ENCODE measurements around the gene NAPEPLD. TPM values are rescaled to one million over a fixed set of nuclear protein-coding genes. Genes with fewer than 3 reads are reported as not detected.
"Not testable (repeated sequence)": the region's sequence is repeated elsewhere in the genome, so short reads cannot be mapped to it uniquely, and the experiment has no call there.

The NAPEPLD gene
- total and polyA plus RNA-seq, 2 donors = 7.4 to 8.3 TPM

DNA sequence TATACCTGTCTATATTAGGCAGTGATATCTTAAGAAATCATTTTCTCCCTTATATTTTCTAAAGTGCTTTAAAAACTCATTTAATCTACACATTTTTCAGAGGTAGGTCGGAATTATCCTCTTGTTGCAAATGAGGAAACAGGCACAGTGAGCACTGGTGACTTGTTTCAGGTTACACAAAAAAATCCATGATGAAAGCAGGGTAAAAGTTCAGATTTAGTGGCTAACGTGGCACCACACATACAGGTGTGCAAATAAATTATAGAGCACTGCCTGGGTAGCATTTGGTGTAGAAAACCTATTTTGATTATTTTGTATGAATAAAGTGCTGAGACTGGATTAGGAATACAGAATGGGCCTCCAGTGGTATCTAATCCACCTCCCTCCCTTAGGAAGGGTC lies 47.4 kb downstream of the NAPEPLD start:
- DNase-seq (ENCODE audit: low read depth in 6 of 9, low spot score in 9 of 9) = no peak
- no peaks in the 10 kb centered on the region for H3K27me3 ChIP-seq (ENCODE audit: control insufficient read depth in 2 of 2, insufficient read depth in 1 of 2, low read length in 1 of 2)
- WGBS = 68% methylated on average over 2 of the region's 2 CpGs
- no peak overlapping the region for H3K27ac ChIP-seq (ENCODE audit: low read depth in 1 of 2, low read length in 1 of 2)
- H3K9me3 ChIP-seq (ENCODE audit: control insufficient read depth in 2 of 2, insufficient read depth in 1 of 2, low read length in 1 of 2) = no peaks in the 10 kb centered on the region
- H3K4me1 ChIP-seq (ENCODE audit: control insufficient read depth in 2 of 2, insufficient read depth in 2 of 2, low read length in 2 of 2) = no peaks in the 10 kb centered on the region
- no peak overlapping the region for H3K4me3 ChIP-seq (ENCODE audit: low read length in 2 of 2)
- peaks cover 7 to 23% of the 10 kb centered on the region in 2 donors for H3K36me3 ChIP-seq (ENCODE audit: control insufficient read depth in 2 of 2, insufficient read depth in 2 of 2, low read length in 1 of 2)

DNA sequence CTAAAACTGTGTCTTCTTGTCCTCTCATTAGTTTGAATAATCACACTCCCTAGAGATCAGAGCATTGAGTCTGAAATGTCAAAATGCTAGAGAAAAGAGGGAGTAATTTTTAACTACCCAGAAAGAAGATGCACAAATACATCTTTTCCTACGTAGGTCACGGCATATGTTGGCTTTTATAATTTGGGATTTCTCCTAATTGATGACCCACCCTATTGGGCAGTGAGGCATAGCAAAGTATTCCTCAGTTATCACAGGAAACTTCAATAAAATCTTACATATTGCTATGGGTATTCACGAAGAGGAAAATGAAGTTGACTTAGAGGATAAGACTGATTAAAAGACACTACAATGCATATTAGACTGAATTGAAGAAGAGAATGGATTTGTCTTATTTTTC lies 48.6 kb downstream of the NAPEPLD start:
- Histone ChIP-seq H3K36me3 (ENCODE audit: control insufficient read depth in 2 of 2, insufficient read depth in 2 of 2, low read length in 1 of 2) (peaks cover 7 to 26% of the 10 kb centered on the region in 2 donors), H3K9me3 (ENCODE audit: control insufficient read depth in 2 of 2, insufficient read depth in 1 of 2, low read length in 1 of 2) (no peaks in the 10 kb centered on the region), H3K4me3 (ENCODE audit: low read length in 2 of 2) (no peak overlapping the region), H3K27ac (ENCODE audit: low read depth in 1 of 2, low read length in 1 of 2) (no peak overlapping the region), H3K4me1 (ENCODE audit: control insufficient read depth in 2 of 2, insufficient read depth in 2 of 2, low read length in 2 of 2) (no peaks in the 10 kb centered on the region), H3K27me3 (ENCODE audit: control insufficient read depth in 2 of 2, insufficient read depth in 1 of 2, low read length in 1 of 2) (no peaks in the 10 kb centered on the region)
- no peak for DNase-seq (ENCODE audit: low read depth in 6 of 9, low spot score in 9 of 9)
- 81% methylated on average over 3 of the region's 3 CpGs for WGBS

DNA sequence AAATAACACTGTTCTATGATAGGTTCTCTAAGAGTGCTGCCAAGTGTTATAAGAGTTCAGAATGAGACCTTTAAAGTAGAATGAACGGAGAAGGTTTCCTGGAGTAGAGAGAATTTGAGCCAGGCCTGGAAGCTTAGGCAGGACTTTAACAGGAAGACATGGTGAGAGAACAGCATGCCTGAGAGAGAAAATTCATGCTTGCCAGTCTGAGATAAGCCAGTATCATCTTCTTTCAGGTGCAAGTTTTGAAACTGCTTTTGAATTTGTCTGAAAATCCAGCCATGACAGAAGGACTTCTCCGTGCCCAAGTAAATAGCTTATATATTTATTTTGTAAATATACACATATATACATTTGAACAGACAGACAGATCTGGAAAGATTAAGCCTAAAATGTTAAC lies 51.9 kb downstream of the NAPEPLD start:
- Histone ChIP-seq H3K27me3 (ENCODE audit: control insufficient read depth in 2 of 2, insufficient read depth in 1 of 2, low read length in 1 of 2) (no peaks in the 10 kb centered on the region), H3K9me3 (ENCODE audit: control insufficient read depth in 2 of 2, insufficient read depth in 1 of 2, low read length in 1 of 2) (no peaks in the 10 kb centered on the region), H3K27ac (ENCODE audit: low read depth in 1 of 2, low read length in 1 of 2) (no peak overlapping the region), H3K4me3 (ENCODE audit: low read length in 2 of 2) (no peak overlapping the region), H3K36me3 (ENCODE audit: control insufficient read depth in 2 of 2, insufficient read depth in 2 of 2, low read length in 1 of 2) (peaks cover 5 to 26% of the 10 kb centered on the region in 2 donors), H3K4me1 (ENCODE audit: control insufficient read depth in 2 of 2, insufficient read depth in 2 of 2, low read length in 2 of 2) (no peaks in the 10 kb centered on the region)
- DNase-seq (ENCODE audit: low read depth in 6 of 9, low spot score in 9 of 9) = no peak
- WGBS = 98% methylated on average over 2 of the region's 2 CpGs

DNA sequence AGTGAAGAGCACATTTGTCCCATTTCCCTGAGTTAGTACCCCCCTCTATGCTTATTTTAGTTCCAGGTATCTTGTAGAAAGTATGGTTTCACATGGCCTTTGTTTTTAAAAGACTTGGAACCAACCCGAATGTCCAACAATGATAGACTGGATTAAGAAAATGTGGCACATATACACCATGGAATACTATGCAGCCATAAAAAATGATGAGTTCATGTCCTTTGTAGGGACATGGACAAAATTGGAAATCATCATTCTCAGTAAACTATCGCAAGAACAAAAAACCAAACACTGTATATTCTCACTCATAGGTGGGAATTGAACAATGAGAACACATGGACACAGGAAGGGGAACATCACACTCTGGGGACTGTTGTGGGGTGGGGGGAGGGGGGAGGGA lies 53.3 kb downstream of the NAPEPLD start:
- H3K9me3 ChIP-seq (ENCODE audit: control insufficient read depth in 2 of 2, insufficient read depth in 1 of 2, low read length in 1 of 2); DNase-seq (ENCODE audit: low read depth in 6 of 9, low spot score in 9 of 9); H3K4me3 ChIP-seq (ENCODE audit: low read length in 2 of 2); H3K27me3 ChIP-seq (ENCODE audit: control insufficient read depth in 2 of 2, insufficient read depth in 1 of 2, low read length in 1 of 2); H3K27ac ChIP-seq (ENCODE audit: low read depth in 1 of 2, low read length in 1 of 2); H3K4me1 ChIP-seq (ENCODE audit: control insufficient read depth in 2 of 2, insufficient read depth in 2 of 2, low read length in 2 of 2): not testable (repeated sequence)
- H3K36me3 ChIP-seq (ENCODE audit: control insufficient read depth in 2 of 2, insufficient read depth in 2 of 2, low read length in 1 of 2) = peaks cover 5 to 21% of the 10 kb centered on the region in 2 donors
- 96% methylated on average over 2 of the region's 2 CpGs for WGBS

DNA sequence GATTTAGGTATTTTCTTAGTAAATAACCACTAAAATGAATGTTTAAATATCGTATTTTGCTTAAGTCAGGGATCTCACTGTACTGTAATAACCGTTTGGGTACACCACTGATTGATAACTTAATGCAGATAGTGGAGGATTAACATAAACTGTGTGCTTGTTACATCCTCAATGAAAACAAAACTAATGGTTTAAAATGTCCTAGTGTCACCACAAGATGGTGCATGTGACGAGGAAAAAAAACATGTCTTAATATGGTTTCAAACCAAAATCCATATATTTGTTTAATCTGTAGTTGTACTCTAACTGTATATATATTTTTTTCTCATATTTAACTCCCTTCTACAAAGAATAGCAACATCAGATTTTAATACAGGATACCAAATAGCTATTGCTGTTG lies 54.8 kb downstream of the NAPEPLD start:
- Histone ChIP-seq H3K4me3 (ENCODE audit: low read length in 2 of 2) (no peak overlapping the region), H3K27me3 (ENCODE audit: control insufficient read depth in 2 of 2, insufficient read depth in 1 of 2, low read length in 1 of 2) (no peaks in the 10 kb centered on the region), H3K36me3 (ENCODE audit: control insufficient read depth in 2 of 2, insufficient read depth in 2 of 2, low read length in 1 of 2) (peaks cover 5 to 27% of the 10 kb centered on the region in 2 donors), H3K4me1 (ENCODE audit: control insufficient read depth in 2 of 2, insufficient read depth in 2 of 2, low read length in 2 of 2) (no peaks in the 10 kb centered on the region), H3K27ac (ENCODE audit: low read depth in 1 of 2, low read length in 1 of 2) (no peak overlapping the region), H3K9me3 (ENCODE audit: control insufficient read depth in 2 of 2, insufficient read depth in 1 of 2, low read length in 1 of 2) (no peaks in the 10 kb centered on the region)
- WGBS = 84% methylated on average over 3 of the region's 3 CpGs
- no peak for DNase-seq (ENCODE audit: low read depth in 6 of 9, low spot score in 9 of 9)

DNA sequence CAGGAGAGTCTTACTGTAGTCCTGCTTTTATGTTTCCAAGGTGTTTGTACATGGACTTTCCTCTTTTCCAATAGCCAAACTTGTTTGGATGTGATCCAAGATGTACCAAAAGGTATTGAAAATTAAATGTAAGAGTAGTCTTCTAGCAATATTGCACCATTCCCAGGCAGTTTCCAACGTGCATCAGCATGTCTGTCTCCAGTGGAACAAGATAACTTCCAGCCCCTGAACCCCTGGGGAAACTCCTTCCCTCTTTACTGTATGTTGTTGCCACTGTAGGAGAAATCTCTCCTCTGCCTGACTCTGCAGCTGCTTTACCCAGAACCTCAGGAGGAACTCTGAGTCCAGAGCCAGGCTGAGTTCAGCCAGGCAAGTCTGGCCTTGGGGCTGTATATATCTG lies 55.5 kb downstream of the NAPEPLD start:
- H3K4me1 ChIP-seq (ENCODE audit: control insufficient read depth in 2 of 2, insufficient read depth in 2 of 2, low read length in 2 of 2) = no peaks in the 10 kb centered on the region
- H3K4me3 ChIP-seq (ENCODE audit: low read length in 2 of 2) = no peak overlapping the region
- no peak overlapping the region for H3K27ac ChIP-seq (ENCODE audit: low read depth in 1 of 2, low read length in 1 of 2)
- no peak for DNase-seq (ENCODE audit: low read depth in 6 of 9, low spot score in 9 of 9)
- peaks cover 5 to 30% of the 10 kb centered on the region in 2 donors for H3K36me3 ChIP-seq (ENCODE audit: control insufficient read depth in 2 of 2, insufficient read depth in 2 of 2, low read length in 1 of 2)
- no peaks in the 10 kb centered on the region for H3K9me3 ChIP-seq (ENCODE audit: control insufficient read depth in 2 of 2, insufficient read depth in 1 of 2, low read length in 1 of 2)
- WGBS = 88% methylated on average over 1 of the region's 1 CpG
- H3K27me3 ChIP-seq (ENCODE audit: control insufficient read depth in 2 of 2, insufficient read depth in 1 of 2, low read length in 1 of 2) = no peaks in the 10 kb centered on the region

DNA sequence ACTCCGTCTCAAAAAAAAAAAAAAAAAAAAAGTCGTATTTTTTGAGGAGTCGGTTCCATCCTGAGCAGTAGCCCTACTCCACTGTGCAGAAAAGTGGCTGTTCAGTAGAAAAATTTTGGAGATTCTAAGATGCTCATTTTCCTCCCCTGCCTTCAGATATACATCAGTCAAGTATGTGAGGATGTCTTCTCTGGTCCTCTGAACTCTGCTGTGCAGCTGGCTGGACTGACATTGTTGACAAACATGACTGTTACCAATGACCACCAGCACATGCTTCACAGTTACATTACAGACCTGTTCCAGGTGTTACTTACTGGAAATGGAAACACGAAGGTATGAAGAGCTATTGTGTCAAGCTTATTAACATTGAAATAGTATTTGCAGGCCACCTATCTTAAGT lies 56.6 kb downstream of the NAPEPLD start:
- 87% methylated on average over 4 of the region's 4 CpGs for WGBS
- not testable (repeated sequence) for H3K27me3 ChIP-seq (ENCODE audit: control insufficient read depth in 2 of 2, insufficient read depth in 1 of 2, low read length in 1 of 2); DNase-seq (ENCODE audit: low read depth in 6 of 9, low spot score in 9 of 9); H3K4me3 ChIP-seq (ENCODE audit: low read length in 2 of 2); H3K27ac ChIP-seq (ENCODE audit: low read depth in 1 of 2, low read length in 1 of 2); H3K9me3 ChIP-seq (ENCODE audit: control insufficient read depth in 2 of 2, insufficient read depth in 1 of 2, low read length in 1 of 2); H3K4me1 ChIP-seq (ENCODE audit: control insufficient read depth in 2 of 2, insufficient read depth in 2 of 2, low read length in 2 of 2)
- H3K36me3 ChIP-seq (ENCODE audit: control insufficient read depth in 2 of 2, insufficient read depth in 2 of 2, low read length in 1 of 2) = peaks cover 5 to 30% of the 10 kb centered on the region in 2 donors

DNA sequence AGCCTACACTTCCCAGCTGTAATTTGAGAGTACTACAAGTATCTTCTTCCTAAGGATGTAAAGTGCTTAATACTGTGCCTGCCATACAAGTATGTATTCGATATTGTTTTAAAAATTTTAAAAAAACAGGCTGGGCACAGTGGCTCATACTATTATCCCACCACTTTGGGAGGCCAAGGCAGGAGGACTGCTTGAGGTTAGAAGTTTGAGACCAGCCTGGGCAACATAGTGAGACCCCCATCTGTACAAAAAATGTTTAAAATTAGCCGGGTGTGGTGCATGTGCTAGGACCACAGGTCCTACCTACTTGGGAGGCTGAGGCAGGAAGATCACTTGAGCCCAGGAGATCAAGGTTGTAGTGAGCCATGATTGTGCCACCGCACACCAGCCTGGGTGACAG lies 65.7 kb downstream of the NAPEPLD start:
- WGBS = 97% methylated on average over 3 of the region's 3 CpGs
- DNase-seq (ENCODE audit: low read depth in 6 of 9, low spot score in 9 of 9) = no peak
- H3K27ac ChIP-seq (ENCODE audit: low read depth in 1 of 2, low read length in 1 of 2) = no peak overlapping the region
- no peaks in the 10 kb centered on the region for H3K9me3 ChIP-seq (ENCODE audit: control insufficient read depth in 2 of 2, insufficient read depth in 1 of 2, low read length in 1 of 2)
- no peak overlapping the region for H3K4me3 ChIP-seq (ENCODE audit: low read length in 2 of 2)
- peaks cover 0 to 2% of the 10 kb centered on the region in 2 donors for H3K4me1 ChIP-seq (ENCODE audit: control insufficient read depth in 2 of 2, insufficient read depth in 2 of 2, low read length in 2 of 2)
- peaks cover 0 to 16% of the 10 kb centered on the region in 2 donors for H3K36me3 ChIP-seq (ENCODE audit: control insufficient read depth in 2 of 2, insufficient read depth in 2 of 2, low read length in 1 of 2)
- H3K27me3 ChIP-seq (ENCODE audit: control insufficient read depth in 2 of 2, insufficient read depth in 1 of 2, low read length in 1 of 2) = no peaks in the 10 kb centered on the region

DNA sequence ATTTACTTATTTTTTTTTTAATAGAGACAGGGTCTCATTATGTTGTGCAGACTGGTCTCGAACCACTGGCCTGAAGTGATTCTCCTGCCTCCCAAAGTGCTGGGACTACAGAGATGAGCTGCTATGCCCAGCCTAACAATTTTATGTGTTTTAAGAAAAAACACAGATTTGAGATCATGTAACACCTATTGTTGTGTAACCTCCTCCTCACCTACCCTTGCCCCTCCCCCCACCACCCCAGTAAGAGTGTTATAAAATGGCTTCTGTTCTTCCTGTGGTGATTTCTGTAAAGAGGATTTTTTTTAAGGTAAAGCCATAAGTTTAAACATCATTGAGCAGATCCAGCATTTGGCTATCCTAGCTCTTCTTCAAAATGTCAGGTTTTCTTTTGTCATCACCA lies 66.4 kb downstream of the NAPEPLD start:
- H3K4me3 ChIP-seq (ENCODE audit: low read length in 2 of 2) = no peak overlapping the region
- H3K27me3 ChIP-seq (ENCODE audit: control insufficient read depth in 2 of 2, insufficient read depth in 1 of 2, low read length in 1 of 2) = no peaks in the 10 kb centered on the region
- H3K27ac ChIP-seq (ENCODE audit: low read depth in 1 of 2, low read length in 1 of 2) = no peak overlapping the region
- no peak for DNase-seq (ENCODE audit: low read depth in 6 of 9, low spot score in 9 of 9)
- H3K4me1 ChIP-seq (ENCODE audit: control insufficient read depth in 2 of 2, insufficient read depth in 2 of 2, low read length in 2 of 2) = peaks cover 0 to 2% of the 10 kb centered on the region in 2 donors
- WGBS = 97% methylated on average over 1 of the region's 1 CpG
- peaks cover 0 to 12% of the 10 kb centered on the region in 2 donors for H3K36me3 ChIP-seq (ENCODE audit: control insufficient read depth in 2 of 2, insufficient read depth in 2 of 2, low read length in 1 of 2)
- H3K9me3 ChIP-seq (ENCODE audit: control insufficient read depth in 2 of 2, insufficient read depth in 1 of 2, low read length in 1 of 2) = no peaks in the 10 kb centered on the region

DNA sequence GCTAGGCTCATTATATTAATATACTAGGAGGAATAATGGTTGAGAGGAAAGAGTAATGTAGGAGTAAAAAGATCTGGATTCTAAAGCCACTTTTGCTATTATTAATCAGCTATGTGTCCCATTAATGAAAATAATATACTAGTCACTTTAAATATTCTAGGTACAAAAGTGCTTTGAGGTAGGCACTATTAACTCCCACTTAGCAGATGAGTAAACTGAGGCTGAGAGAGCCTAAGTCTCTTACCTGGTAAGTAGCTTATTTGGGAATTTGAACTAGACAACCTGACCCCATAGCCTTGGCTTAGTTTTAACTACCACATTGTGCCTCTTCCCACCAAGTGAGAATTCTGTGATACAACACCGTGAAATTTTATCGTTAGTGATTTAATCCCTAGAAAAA lies 68.0 kb downstream of the NAPEPLD start:
- Histone ChIP-seq H3K4me3 (ENCODE audit: low read length in 2 of 2) (no peak overlapping the region), H3K27me3 (ENCODE audit: control insufficient read depth in 2 of 2, insufficient read depth in 1 of 2, low read length in 1 of 2) (no peaks in the 10 kb centered on the region), H3K36me3 (ENCODE audit: control insufficient read depth in 2 of 2, insufficient read depth in 2 of 2, low read length in 1 of 2) (peaks cover 0 to 12% of the 10 kb centered on the region in 2 donors), H3K27ac (ENCODE audit: low read depth in 1 of 2, low read length in 1 of 2) (no peak overlapping the region), H3K9me3 (ENCODE audit: control insufficient read depth in 2 of 2, insufficient read depth in 1 of 2, low read length in 1 of 2) (no peaks in the 10 kb centered on the region), H3K4me1 (ENCODE audit: control insufficient read depth in 2 of 2, insufficient read depth in 2 of 2, low read length in 2 of 2) (peaks cover 8 to 10% of the 10 kb centered on the region in 2 donors)
- no peak for DNase-seq (ENCODE audit: low read depth in 6 of 9, low spot score in 9 of 9)
- WGBS = 99% methylated on average over 2 of the region's 2 CpGs
